A673 (cell line): ENCODE data around the gene DCP1A.

Experiments
- EZH2 ChIP-seq: fragments of 200-600 bp; sonication (generic); IDR thresholded peaks from 2 replicates; pipeline ENCODE4 v1.6.1; 2017; ENCODE audit warnings: borderline replicate concordance, low read depth, mild to moderate bottlenecking, mixed read lengths, antibody characterized with exemption, low read length; ENCODE audit not compliant: poor library complexity, severe bottlenecking
- TF ChIP-seq, protein P1 (sequence below): fragments of 300-800, 200-600 bp; sonication (generic); conservative IDR thresholded peaks from 2 replicates; pipeline ENCODE4 v1.5.1; 2017; ENCODE audit warnings: low read depth, mild to moderate bottlenecking, antibody characterized with exemption, low read length, moderate library complexity, mixed read lengths

DNA sequence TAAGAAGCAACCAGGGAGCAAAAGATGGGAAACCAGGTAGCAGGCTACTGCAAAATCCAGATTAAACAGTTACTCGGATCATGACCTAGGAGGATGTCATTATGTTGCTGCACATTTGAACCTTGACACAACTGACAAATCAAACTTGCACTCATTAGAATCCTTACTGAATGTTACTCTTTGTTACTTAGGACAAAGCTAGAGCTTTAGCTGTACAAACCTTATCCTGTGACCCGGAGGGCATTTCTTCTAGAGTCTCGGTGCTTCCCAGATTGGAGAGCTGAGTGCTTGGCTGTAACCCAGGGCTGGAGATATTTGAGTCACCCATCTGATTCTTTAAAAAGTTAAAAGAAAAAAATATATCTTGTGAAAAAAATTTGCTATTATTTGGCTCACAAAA lies 43.4 kb downstream of the DCP1A start:
- TF ChIP-seq, protein P1, sequence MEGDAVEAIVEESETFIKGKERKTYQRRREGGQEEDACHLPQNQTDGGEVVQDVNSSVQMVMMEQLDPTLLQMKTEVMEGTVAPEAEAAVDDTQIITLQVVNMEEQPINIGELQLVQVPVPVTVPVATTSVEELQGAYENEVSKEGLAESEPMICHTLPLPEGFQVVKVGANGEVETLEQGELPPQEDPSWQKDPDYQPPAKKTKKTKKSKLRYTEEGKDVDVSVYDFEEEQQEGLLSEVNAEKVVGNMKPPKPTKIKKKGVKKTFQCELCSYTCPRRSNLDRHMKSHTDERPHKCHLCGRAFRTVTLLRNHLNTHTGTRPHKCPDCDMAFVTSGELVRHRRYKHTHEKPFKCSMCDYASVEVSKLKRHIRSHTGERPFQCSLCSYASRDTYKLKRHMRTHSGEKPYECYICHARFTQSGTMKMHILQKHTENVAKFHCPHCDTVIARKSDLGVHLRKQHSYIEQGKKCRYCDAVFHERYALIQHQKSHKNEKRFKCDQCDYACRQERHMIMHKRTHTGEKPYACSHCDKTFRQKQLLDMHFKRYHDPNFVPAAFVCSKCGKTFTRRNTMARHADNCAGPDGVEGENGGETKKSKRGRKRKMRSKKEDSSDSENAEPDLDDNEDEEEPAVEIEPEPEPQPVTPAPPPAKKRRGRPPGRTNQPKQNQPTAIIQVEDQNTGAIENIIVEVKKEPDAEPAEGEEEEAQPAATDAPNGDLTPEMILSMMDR, result no peak
- TF ChIP-seq EZH2, result no peak
